Measurements from ENCODE around the gene TBL1X.

DNA sequence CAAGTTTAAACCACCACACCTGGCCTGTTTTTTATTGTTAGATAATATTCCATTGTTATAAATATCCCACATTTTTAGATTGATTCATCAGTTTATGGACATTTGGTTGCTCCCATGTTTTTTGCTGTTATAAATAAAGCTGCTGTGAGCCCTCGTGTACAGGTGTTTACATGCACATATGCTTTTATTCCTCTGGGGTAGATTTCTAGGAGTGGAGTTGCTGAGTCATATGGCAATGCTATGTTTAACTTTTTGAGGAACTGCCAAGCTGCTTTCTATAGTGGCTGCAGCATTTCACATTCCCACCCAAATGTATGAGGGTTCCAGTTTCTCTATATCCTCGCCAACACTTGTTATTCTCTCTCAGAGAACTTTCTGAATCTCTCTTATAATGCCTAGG, 90.5 kb downstream of the TBL1X start:
- no peak for TF ChIP-seq EP300 (IDR thresholded peaks at IDR 0.05)
- TF ChIP-seq, protein P1, sequence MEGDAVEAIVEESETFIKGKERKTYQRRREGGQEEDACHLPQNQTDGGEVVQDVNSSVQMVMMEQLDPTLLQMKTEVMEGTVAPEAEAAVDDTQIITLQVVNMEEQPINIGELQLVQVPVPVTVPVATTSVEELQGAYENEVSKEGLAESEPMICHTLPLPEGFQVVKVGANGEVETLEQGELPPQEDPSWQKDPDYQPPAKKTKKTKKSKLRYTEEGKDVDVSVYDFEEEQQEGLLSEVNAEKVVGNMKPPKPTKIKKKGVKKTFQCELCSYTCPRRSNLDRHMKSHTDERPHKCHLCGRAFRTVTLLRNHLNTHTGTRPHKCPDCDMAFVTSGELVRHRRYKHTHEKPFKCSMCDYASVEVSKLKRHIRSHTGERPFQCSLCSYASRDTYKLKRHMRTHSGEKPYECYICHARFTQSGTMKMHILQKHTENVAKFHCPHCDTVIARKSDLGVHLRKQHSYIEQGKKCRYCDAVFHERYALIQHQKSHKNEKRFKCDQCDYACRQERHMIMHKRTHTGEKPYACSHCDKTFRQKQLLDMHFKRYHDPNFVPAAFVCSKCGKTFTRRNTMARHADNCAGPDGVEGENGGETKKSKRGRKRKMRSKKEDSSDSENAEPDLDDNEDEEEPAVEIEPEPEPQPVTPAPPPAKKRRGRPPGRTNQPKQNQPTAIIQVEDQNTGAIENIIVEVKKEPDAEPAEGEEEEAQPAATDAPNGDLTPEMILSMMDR (IDR thresholded peaks at IDR 0.05): no peak
